CD4-positive, alpha-beta T cell treated with Interleukin-21 for 1 hour (primary cell): ENCODE data around the gene CRIM1.
A peak's percentile ranks its signal among the peaks of the same experiment; 100 is the strongest.

Source experiments
- DNase-seq: peaks from one replicate; pipeline ENCODE4 v3.0.0-alpha.2; 2020

The CRIM1 gene

GRCh38 chr2:36596397-36596796, 240.8 kb downstream of the CRIM1 start:
- DNase-seq, result no peak

GRCh38 chr2:36597003-36597531, 241.5 kb downstream of the CRIM1 start:
- no peak for DNase-seq

- peak; percentile 62 for DNase-seq
Observed at GRCh38 chr2:36597532-36598377, 242.2 kb downstream of the CRIM1 start, which contains the start of gene FEZ2. Gene FEZ2, minus strand, starts transcription at chr2:36598168. Its CDS starts 26 bp downstream, at chr2:36598142.
